ENCODE data around the gene KCTD12.

DNA sequence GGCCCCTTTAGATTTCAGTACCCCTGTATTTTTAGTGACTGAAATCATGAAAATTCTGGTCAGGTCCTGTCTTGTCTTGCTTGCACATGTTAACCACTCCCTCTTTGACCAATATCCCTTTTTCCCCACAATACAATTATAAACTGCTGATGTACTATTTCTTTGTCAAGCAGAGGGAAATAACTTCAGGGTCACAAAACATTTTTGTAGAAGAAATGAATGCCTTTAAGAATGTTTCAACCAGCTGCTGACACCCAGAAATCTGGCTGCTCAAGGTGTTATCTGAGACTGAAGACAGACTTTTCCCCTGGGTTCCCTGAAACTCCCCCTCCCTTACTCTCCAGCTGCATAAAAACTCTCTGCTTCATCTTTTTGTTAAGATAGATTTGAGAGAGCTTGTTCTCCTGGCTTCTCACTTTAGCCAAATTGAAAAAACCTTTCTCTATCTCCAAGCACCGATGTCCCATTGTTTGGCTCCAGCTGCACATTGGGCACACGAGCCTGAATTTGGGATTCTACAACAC lies 43.7 kb upstream of the KCTD12 start:
- no peak for TF ChIP-seq GATA2 (IDR thresholded peaks at IDR 0.05; ENCODE audit: low read depth, low read length)
- TF ChIP-seq GATA3 (IDR thresholded peaks at IDR 0.05; ENCODE audit: low read depth, low read length) = no peak
